ENCODE results near the gene NUP88.

GRCh38 chr17:5365831-5366230, 53.6 kb downstream of the NUP88 start:
- TF ChIP-seq YY1 (IDR thresholded peaks at IDR 0.05; ENCODE audit: insufficient read depth, insufficient read length) (no peak), ZNF274 (IDR thresholded peaks at IDR 0.05; ENCODE audit: low read depth, low read length) (no peak)
